ENCODE results near the gene RAPSN.

RAPSN gene

DNA sequence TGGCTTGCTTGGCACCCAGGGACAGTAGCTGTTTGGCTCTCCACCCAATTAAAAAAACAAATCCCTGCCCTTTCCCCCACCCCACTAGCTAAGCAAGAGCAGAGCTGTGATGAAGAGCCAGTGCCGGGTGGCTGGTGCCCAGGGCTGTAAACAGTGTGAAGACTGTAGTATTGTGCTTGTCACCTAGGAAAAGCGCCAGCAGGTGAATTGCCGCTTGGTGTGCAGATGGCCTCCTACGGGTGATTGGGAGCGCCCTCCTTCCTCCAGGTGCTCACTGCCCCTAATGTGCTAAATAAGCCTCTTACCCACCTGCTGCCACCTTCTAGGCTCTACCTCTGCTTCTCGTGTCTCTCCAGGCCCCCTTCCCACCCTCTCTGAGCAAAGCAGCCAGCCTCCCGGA is 18.4 kb upstream of the RAPSN start:
- DNase-seq (ENCODE audit: low read depth), result no peak
- H3K4me3 ChIP-seq (ENCODE audit: control insufficient read depth, low read depth, low read length), result no peak overlapping the region
- TF ChIP-seq CTCF (IDR thresholded peaks at IDR 0.05; ENCODE audit: control insufficient read depth, insufficient read depth, low read depth, low read length, missing control alignments), result no peak

- no peak for DNase-seq (ENCODE audit: low read depth)
- no peak for TF ChIP-seq CTCF (IDR thresholded peaks at IDR 0.05; ENCODE audit: control insufficient read depth, insufficient read depth, low read depth, low read length, missing control alignments)
- no peak overlapping the region for H3K4me3 ChIP-seq (ENCODE audit: control insufficient read depth, low read depth, low read length)
Observed at GRCh38 chr11:47466701-47467250, 17.8 kb upstream of the RAPSN start.

- H3K4me3 ChIP-seq (ENCODE audit: control insufficient read depth, low read depth, low read length), result no peak overlapping the region
- no peak for DNase-seq (ENCODE audit: low read depth)
- no peak for TF ChIP-seq CTCF (IDR thresholded peaks at IDR 0.05; ENCODE audit: control insufficient read depth, insufficient read depth, low read depth, low read length, missing control alignments)
Observed at GRCh38 chr11:47466201-47466600, 17.3 kb upstream of the RAPSN start.

DNA sequence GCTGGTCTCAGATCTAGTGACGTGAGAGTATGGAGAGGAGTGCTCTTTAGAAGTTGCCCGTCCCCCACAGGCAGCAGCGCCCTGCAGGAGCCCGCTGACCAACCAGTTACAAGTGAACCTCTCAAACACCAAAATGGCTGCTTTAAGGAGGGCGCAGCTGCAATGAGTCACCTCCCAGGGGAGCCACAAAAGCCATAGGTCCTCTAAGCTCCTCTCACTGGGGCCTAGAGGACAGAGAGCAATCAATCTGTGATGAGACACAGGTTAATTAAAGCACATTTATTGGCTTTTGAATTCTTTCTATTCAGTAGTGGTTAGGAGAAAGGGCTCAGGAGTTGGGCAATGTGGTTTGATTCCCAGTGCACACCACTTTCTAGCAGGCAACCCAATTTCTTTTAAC is 15.5 kb upstream of the RAPSN start:
- TF ChIP-seq CTCF (IDR thresholded peaks at IDR 0.05; ENCODE audit: control insufficient read depth, insufficient read depth, low read depth, low read length, missing control alignments), result no peak
- no peak overlapping the region for H3K4me3 ChIP-seq (ENCODE audit: control insufficient read depth, low read depth, low read length)
- no peak for DNase-seq (ENCODE audit: low read depth)

DNA sequence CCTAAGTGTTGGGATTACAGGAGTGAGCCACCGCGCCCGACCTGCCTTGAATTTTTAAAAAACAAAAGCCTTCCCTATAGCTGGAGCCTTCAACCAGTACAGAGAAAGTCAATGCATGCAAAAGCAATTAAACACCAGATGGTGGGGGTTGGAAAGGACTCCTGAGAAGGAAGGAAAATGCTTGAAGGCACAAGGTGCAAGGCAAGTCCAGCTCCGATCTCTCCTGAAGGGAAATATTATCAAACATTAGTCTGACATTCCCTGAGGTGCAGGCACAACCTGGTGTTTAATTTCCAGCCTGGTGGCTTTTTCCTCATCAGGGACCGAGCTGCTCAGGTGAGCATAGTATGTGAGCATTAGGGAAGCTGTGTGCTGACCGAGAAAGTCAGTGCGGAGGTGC is 12.9 kb upstream of the RAPSN start:
- no peak overlapping the region for H3K4me3 ChIP-seq (ENCODE audit: control insufficient read depth, low read depth, low read length)
- no peak for TF ChIP-seq CTCF (IDR thresholded peaks at IDR 0.05; ENCODE audit: control insufficient read depth, insufficient read depth, low read depth, low read length, missing control alignments)
- DNase-seq (ENCODE audit: low read depth), result no peak

GRCh38 chr11:47460571-47461235 is 11.8 kb upstream of the RAPSN start:
- no peak overlapping the region for H3K4me3 ChIP-seq (ENCODE audit: control insufficient read depth, low read depth, low read length)
- no peak for TF ChIP-seq CTCF (IDR thresholded peaks at IDR 0.05; ENCODE audit: control insufficient read depth, insufficient read depth, low read depth, low read length, missing control alignments)
- no peak for DNase-seq (ENCODE audit: low read depth)

All from AG09309 (cell line).